ENCODE measurements around the gene OOSP1.
"Not testable (repeated sequence)": the region's sequence is repeated elsewhere in the genome, so short reads cannot be mapped to it uniquely, and the experiment has no call there.

OOSP1 gene

DNA sequence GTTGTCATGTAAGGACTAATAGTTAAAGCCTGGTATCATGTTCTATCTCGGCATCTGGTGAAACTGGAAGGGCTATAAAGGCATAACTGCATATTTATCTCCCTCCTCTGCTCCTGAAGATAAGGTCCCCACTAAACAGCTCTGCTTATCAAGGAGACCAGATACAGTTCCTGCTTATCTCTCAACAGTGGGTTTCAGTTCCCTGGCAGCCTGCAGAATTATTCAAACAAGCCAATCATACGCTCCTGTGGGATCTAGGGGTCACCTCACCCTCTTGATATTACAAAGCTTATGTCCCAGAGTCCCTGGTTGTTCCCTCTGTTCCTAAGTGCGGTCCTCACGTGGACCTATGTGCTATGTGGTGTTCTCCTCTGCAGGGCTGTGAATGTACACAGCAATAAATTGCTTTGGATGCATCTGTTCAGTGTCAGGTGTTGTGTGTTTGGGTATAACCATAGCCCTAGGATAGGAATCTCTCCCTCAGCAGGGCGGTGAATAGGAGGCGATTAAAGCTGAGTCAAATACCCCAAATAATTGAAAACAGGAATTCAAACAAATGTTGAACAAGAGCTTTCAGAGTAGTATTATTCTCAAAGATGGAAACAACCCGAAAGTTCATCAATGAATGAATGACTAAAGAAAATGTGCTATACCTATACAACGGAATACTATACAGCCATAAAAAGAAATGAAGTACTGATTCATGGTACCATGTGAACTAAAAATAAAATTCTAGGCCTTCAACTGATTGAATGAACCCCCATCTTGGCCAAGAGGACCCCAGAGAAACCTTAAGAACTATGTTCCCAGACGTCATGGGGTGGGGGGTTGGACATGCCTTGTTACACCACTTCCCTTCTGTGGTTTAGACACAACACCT lies 22.5 kb downstream of the OOSP1 start:
- no peak for DNase-seq (ENCODE audit: extremely low read depth in 1 of 2, low read depth in 1 of 2)

DNA sequence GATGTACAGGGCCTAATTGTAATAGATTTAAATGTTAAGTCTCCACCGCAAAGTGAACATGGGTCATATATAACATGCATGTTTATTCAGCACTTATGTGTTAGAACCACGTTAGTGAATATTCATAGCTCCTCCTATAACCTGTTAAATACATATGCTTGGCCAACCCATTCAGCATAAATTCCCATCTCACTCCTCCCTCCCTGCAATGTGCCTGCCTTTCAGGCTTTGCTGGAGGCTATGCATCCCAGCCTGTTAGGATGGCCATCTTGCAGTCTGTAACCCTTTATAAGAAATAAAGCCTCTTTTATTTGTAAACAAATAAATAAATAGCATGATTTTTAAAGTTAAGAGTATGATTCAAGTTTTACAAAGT lies 23.9 kb downstream of the OOSP1 start:
- DNase-seq (ENCODE audit: extremely low read depth in 1 of 2, low read depth in 1 of 2) = no peak

DNA sequence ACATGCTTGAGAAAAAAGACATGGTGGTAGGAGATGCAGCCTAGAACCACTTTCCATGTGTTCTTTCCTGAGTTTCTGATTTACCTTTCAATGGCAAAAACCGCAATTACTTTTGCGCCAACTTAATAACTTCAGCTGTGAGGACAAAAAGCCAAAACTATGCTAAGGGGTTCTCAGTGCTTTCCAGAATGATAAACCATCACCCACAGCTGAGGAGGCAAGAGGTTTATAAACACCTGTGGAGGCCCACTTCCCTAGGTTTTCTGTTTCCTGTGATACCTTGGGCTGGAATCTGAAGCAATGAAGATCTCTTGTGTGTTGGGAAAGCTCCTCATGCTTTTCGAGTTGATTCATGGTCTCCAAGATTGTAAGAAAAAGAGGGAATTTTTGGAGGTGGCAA lies 25.5 kb downstream of the OOSP1 start, which contains the start of gene OOSP4A:
TSS of gene OOSP4A (plus strand) at position 301 of the 400 bp plus-strand sequence. CDS start at position 301, 0 bp downstream.
- no peak for DNase-seq (ENCODE audit: extremely low read depth in 1 of 2, low read depth in 1 of 2)

DNA sequence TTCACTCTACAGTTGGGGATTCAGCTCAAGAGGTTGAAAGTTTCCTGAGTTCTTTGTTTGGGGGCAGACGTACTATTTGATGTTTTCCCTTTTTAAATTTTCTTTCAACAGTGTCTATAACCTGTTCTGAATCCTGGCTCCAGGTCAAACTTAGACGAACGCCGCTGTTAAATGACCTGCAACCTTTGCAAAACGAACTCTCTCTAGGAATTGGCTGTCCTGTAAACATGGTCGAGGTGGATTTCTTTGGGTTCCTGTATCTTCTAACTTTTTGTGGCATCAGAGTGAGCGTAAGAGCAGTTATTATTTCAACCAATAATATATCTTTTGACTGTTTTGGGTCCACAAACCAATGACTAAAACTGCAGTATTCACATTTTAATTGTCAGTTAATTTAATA lies 27.2 kb downstream of the OOSP1 start:
- DNase-seq (ENCODE audit: extremely low read depth in 1 of 2, low read depth in 1 of 2) = no peak

DNA sequence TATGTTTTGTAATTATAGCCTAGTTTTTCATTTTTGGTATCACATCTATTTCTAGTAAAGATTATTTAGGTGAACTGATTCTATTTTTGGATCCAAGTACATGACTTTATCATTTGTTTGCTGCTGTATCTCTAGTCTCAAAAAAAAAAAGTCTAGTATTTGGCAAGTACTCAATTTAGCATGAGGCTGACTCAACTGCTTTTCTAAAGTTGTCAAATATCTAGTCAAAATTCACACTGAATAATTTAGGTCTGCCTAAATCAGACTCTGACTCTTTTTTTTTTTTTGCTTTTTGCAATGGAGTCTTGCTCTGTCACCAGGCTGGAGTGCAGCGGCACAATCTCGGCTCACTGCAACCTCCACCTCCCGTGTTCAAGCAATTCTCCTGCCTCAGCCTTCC lies 28.0 kb downstream of the OOSP1 start:
- DNase-seq (ENCODE audit: extremely low read depth in 1 of 2, low read depth in 1 of 2) = no peak

DNA sequence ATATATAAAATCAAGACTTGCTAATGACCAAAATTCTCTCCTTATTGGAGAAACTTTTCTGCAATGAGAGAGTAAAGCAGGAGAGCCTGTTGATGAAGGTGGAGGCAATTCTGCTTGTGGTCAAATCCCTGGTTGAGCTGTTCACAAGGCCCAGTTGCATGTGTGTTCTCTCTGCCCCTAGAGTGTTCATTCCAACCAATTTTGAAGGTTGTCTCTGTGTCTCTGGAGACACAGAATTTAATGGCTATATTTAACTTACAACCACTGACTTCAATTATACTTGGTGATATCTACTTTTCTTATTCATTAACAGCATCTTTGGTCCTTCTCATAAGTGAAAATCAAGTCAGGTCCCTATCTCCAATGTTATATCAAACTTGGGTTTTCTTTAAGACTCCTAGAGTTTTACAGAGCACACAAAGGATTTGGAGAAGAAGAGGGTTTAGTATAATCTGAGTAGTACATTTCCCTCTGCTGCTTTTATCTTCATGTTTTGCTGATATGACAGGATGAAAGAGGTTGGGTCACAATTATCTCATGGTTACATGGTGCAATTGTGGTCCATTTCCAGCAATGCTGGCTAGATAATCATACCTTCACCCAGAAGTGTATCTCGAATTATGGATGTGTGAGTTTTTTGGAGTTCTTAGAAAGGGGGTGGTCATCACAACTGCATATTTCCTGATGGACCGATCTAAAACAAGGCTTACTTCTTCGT lies 29.6 kb downstream of the OOSP1 start:
- no peak for DNase-seq (ENCODE audit: extremely low read depth in 1 of 2, low read depth in 1 of 2)

DNA sequence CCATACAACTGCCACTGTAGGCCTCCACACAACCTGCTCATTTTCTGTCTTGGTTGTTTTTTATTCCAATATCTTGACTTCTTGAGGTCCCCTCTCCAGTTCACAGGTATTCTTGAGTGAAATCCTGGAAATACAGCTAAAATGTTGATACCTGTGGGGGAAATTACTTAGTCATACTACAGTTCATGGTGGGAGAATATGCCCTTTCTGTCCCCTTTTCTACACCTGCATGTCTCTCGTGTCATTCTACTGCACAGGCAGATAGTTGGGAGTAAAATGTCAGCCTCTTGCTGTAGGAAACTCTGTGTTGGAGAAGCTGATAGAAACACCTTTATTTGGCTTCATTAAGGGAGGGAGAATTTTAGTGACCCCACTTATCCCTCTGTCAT lies 30.2 kb downstream of the OOSP1 start:
- no peak for DNase-seq (ENCODE audit: extremely low read depth in 1 of 2, low read depth in 1 of 2)

DNA sequence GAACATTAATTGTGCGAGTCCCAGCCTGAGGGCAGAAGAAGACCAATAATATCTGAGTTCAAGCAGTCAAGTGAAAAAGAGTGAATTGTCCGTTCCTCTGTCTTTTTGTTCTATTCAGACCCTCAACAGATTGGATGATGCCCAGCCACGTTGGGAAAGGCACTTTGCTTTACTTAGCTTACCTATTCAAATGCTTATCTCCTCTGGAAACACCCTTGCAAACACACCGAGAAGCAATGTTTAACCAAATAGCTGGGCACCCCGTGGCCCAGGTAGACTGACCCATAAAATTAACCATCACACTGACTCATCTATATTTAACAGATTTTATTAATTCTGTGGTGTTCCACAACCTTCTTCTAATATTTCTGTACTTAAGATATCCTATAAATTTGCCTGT lies 34.9 kb downstream of the OOSP1 start:
- no peak for DNase-seq (ENCODE audit: extremely low read depth in 1 of 2, low read depth in 1 of 2)

DNA sequence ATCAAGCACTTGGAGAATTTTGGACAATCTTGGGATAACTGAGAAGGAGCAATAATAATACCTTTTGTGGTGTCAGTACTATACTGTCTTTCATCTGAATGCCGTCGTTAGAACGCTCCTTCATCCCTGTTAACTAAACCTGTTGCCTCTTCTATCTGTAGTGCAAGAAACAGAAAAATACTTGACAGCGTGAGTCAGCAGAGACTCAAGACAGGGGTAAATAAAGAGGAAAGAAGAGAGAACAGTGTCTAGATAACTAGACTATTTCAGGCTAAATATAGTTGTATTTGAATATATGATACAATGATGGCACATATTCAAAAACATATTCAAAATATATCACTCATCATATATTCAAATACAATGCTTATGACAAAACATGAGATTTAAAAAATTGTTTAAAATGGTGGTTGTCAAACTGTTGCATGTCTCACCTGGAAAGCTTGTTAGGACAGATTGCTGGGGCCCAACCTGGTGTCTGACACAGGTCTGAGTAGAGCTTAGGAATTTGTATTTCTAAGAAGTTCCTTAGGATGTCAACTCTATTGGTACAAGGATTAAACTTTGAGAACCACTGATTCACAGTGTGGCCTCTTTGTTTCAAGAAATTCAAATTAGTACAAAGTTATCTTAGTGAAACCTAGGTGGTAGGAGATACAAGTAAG lies 43.0 kb downstream of the OOSP1 start:
- DNase-seq (ENCODE audit: extremely low read depth in 1 of 2, low read depth in 1 of 2) = no peak

DNA sequence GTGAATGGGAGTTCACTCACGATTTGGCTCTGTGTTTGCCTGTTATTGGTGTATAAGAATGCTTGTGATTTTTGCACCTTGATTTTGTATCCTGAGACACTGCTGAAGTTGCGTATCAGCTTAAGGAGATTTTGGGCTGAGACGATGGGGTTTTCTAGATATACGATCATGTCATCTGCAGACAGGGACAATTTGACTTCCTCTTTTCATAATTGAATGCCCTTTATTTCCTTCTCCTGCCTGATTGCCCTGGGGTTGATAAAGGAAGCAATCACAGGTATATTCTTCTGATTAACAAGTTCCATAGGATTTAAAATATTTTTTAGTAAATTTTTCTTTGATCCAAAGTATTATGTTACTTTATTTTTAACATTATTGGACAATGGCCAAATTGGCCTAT lies 43.8 kb downstream of the OOSP1 start:
- not testable (repeated sequence) for DNase-seq (ENCODE audit: extremely low read depth in 1 of 2, low read depth in 1 of 2)

DNA sequence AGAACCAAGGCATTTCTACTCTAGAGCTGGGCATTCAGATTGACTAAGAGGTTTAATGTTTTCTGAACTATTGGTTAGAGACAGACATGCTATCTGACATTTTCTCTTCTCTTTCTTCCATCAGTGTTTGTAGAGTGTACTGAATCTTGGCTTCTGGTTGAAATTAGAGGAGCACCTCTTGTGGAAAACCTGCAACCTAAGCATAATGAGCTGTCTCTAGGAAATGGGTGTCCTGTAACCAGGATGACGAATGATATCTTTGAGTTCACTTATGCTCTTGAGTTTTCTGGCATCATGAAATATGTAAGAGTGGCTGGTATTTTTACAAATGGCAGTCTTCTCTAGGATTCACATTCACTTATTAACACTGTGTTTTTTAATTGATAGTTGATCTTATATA lies 45.0 kb downstream of the OOSP1 start:
- DNase-seq (ENCODE audit: extremely low read depth in 1 of 2, low read depth in 1 of 2) = no peak

DNA sequence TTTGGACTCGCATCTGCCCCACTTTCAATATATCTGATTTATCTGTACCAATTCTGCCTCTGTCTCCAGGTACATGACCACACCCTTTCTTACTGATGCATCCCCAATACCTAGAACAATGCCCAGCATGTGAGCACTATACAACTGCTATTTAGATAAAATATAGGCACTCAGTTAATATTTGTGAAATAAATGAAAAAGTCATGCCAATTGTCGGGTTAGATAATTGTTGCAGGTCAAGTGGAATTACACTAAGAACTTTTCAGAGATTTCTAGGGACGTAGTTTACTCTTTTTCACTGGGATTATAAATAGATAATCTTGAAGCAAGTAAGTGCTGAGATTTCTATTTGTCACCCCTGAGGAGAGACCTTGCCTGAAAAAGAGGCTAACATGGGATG lies 46.1 kb downstream of the OOSP1 start:
- DNase-seq (ENCODE audit: extremely low read depth in 1 of 2, low read depth in 1 of 2) = no peak

DNA sequence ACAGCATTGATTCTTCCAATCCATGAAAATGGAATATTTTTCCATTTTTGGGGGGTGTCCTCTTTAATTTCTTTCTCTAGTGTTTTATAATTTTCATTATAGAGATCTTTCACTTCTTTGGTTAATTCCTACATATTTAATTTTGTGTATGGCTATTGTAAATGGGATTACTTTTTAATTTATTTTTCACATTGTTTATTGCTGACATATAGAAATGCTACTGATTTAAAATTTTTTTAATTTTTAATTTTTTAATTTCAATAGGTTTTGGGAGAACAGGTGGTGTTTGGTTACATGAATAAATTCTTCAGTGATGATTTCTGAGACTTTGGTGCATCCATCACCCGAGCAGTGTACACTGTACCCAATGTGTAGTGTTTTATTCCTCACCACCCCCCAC lies 52.2 kb downstream of the OOSP1 start:
- DNase-seq (ENCODE audit: extremely low read depth in 1 of 2, low read depth in 1 of 2) = no peak

DNA sequence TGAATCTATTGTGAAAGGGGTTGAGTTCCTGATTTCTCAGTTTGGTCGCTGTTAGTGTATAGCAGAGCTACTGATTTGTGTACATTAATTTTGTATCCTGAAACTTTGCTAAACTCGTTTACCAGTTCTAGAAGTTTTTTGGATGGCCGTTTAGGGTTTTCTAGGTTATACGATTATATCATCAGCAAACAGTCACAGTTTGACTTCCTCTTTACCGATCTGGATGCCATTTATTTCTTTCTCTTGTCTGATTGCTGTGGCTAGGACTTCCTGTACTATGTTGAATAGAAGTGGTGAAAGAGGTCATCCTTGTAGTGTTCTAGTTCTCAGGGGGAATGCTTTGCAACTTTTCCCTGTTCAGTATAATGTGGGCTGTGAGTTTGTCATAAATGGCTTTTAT lies 54.2 kb downstream of the OOSP1 start:
- DNase-seq (ENCODE audit: extremely low read depth in 1 of 2, low read depth in 1 of 2) = no peak

DNA sequence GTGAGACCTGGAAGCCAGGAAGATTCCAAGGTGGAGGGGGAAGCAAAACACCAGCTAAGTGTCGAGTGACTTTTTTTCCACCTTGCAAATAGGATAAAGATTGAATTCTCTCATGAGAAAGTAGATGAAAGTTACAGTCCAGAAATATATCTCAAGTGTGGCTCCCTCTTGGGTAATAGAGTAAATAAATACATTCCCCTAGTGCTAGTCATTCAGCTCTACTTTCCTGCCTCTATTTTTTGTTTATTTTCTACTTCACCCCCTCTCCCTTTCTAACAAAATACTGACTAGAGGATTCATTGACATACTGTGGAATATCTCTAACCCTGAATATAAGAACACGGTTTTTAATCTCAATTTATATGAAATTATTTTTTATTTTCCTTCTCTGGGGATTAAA lies 59.6 kb downstream of the OOSP1 start:
- DNase-seq (ENCODE audit: extremely low read depth in 1 of 2, low read depth in 1 of 2) = no peak

DNA sequence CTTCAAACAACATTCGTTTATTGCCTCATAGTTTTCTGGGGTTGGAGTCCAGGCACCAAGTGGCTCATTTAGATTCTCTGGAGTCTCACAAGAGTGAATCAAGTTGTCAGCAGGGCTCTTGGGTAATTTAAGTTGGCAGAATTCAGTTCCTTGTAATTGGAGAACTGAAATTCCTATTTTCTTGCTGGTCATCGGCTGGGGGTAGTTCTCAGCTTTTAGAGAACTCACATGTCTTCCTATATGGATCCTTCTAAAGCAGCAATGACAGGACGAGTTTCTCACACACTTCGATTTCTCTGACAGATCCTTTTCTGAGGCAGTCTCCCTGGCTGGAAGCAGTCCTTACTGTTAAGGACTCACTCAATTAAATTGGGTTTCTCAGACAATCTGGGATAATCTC lies 61.5 kb downstream of the OOSP1 start:
- no peak for DNase-seq (ENCODE audit: extremely low read depth in 1 of 2, low read depth in 1 of 2)

DNA sequence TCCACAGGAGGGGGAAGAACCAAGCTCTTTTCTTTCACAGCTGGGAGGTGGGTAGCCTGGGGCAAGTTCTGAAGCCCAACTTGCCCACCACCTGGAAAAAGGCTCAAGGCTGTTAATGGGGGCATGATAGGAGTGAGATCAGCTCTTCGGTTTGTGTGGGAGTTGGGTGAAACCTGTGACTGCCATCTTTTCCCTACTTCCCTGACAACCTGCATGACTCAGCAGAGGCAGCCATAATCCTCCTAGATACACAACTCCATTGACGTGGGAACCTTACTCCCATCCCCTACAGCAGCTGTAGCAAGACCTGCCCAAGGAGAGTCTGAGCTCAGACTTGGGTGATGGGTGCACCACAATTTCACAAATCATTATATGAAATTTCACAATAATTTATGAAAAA lies 65.5 kb downstream of the OOSP1 start:
- DNase-seq (ENCODE audit: extremely low read depth in 1 of 2, low read depth in 1 of 2) = no peak

DNA sequence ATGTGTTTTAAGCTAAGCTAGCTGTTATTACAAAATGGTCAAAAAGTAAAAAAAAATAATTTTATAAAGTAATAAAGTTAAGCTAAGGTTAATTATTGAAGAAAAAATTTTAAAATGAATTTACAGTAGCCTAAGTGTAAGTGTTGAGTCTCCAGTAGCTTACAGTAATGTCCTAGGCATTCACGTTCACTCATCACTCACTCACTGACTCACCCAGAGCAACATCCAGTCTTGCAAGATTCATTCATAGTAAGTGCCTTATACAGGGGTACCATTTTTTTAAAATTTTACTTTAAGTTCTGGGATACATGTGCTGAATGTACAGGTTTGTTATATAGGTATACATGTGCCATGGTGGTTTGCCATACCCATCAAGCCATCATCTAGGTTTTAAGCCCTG lies 67.1 kb downstream of the OOSP1 start:
- DNase-seq (ENCODE audit: extremely low read depth in 1 of 2, low read depth in 1 of 2) = no peak

All from stimulated activated CD8-positive, alpha-beta memory T cell treated with anti-CD3 and anti-CD28 coated beads, Interleukin-7, amount 100 ng/mL, for 48 hours (primary cell).